Liver (tissue), 3 donors: Measurements from ENCODE around the gene TRAPPC8.
"Not testable (repeated sequence)": the region's sequence is repeated elsewhere in the genome, so short reads cannot be mapped to it uniquely, and the experiment has no call there.

ENCODE experiments used
- CTCF ChIP-seq: fragments of 150-350 bp; IDR thresholded peaks from 2 replicates; pipeline ENCODE4 v1.5.1; 2017; ENCODE audit warnings: improper control_type of control experiment, low read depth, low read length; ENCODE audit not compliant: missing input control
- GABPA ChIP-seq, 2 donors: IDR thresholded peaks in 1 of 2; conservative IDR thresholded peaks in 1 of 2; 2 replicates each; pipeline ENCODE4 v1.6.1; 2016; ENCODE audit warnings: antibody characterized with exemption in 2 of 2, mild to moderate bottlenecking in 1 of 2, moderate library complexity in 1 of 2
- TAF1 ChIP-seq: conservative IDR thresholded peaks from 2 replicates; pipeline ENCODE4 v1.6.1; 2016; ENCODE audit warnings: antibody characterized with exemption, mild to moderate bottlenecking
- donor health status: healthy.
- donor health status: healthy.

- TF ChIP-seq CTCF; TAF1; GABPA (IDR thresholded peaks at IDR 0.05 in 1 of 2, conservative IDR thresholded peaks at IDR 0.05 in 1 of 2): not testable (repeated sequence)
These were observed 15.9 kb downstream of the TRAPPC8 start for GRCh38 chr18:31926988-31927387.
